HL-60 (cell line): ENCODE measurements around the gene GAREM1.

Experiments used
- GABPA ChIP-seq: IDR thresholded peaks from 2 replicates; pipeline ENCODE4 v1.6.1; 2012; ENCODE audit warnings: low read depth
- POLR2AphosphoS5 ChIP-seq: IDR thresholded peaks from 2 replicates; pipeline ENCODE4 v1.6.1; 2012; ENCODE audit warnings: low read depth
- SPI1 ChIP-seq: IDR thresholded peaks from 2 replicates; pipeline ENCODE4 v1.6.1; 2012; ENCODE audit warnings: low read depth, mild to moderate bottlenecking, borderline replicate concordance
- TF ChIP-seq, protein P1 (sequence below): IDR thresholded peaks from one replicate; pipeline ENCODE4 v1.5.1; 2011; ENCODE audit warnings: low read length, control low read depth, inconsistent platforms; ENCODE audit not compliant: insufficient read depth
- TF ChIP-seq, protein P2 (sequence below): IDR thresholded peaks from 2 replicates; pipeline ENCODE4 v1.6.1; 2012; ENCODE audit warnings: low read depth; ENCODE audit not compliant: insufficient replicate concordance

DNA sequence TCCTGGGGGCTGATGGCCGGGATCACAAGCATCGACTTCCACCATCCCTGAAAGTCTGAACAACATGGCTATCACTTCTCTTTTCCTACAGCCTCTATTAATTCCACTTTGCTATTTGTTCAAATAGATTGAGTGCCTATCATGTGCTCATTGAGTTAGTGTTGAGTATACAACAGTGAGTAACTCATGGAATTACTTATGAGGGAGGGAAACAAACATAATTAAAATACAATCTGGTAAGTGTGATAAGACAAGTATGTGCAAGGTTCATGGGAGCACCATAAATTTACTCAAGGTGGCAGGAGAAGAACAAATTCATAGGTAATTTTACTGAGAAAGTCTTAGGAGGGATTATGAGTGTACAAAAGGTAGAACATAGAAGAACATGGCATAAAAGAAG lies 194.4 kb downstream of the GAREM1 start:
- TF ChIP-seq, protein P1, sequence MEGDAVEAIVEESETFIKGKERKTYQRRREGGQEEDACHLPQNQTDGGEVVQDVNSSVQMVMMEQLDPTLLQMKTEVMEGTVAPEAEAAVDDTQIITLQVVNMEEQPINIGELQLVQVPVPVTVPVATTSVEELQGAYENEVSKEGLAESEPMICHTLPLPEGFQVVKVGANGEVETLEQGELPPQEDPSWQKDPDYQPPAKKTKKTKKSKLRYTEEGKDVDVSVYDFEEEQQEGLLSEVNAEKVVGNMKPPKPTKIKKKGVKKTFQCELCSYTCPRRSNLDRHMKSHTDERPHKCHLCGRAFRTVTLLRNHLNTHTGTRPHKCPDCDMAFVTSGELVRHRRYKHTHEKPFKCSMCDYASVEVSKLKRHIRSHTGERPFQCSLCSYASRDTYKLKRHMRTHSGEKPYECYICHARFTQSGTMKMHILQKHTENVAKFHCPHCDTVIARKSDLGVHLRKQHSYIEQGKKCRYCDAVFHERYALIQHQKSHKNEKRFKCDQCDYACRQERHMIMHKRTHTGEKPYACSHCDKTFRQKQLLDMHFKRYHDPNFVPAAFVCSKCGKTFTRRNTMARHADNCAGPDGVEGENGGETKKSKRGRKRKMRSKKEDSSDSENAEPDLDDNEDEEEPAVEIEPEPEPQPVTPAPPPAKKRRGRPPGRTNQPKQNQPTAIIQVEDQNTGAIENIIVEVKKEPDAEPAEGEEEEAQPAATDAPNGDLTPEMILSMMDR, result no peak
- TF ChIP-seq, protein P2, sequence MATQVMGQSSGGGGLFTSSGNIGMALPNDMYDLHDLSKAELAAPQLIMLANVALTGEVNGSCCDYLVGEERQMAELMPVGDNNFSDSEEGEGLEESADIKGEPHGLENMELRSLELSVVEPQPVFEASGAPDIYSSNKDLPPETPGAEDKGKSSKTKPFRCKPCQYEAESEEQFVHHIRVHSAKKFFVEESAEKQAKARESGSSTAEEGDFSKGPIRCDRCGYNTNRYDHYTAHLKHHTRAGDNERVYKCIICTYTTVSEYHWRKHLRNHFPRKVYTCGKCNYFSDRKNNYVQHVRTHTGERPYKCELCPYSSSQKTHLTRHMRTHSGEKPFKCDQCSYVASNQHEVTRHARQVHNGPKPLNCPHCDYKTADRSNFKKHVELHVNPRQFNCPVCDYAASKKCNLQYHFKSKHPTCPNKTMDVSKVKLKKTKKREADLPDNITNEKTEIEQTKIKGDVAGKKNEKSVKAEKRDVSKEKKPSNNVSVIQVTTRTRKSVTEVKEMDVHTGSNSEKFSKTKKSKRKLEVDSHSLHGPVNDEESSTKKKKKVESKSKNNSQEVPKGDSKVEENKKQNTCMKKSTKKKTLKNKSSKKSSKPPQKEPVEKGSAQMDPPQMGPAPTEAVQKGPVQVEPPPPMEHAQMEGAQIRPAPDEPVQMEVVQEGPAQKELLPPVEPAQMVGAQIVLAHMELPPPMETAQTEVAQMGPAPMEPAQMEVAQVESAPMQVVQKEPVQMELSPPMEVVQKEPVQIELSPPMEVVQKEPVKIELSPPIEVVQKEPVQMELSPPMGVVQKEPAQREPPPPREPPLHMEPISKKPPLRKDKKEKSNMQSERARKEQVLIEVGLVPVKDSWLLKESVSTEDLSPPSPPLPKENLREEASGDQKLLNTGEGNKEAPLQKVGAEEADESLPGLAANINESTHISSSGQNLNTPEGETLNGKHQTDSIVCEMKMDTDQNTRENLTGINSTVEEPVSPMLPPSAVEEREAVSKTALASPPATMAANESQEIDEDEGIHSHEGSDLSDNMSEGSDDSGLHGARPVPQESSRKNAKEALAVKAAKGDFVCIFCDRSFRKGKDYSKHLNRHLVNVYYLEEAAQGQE, result no peak
- TF ChIP-seq POLR2AphosphoS5 (no peak), GABPA (no peak), SPI1 (no peak)
